Astrocyte of the spinal cord (primary cell): Measurements from ENCODE around the gene MEP1B.
A peak's percentile ranks its signal among the peaks of the same experiment; 100 is the strongest.
"Not testable (repeated sequence)": the region's sequence is repeated elsewhere in the genome, so short reads cannot be mapped to it uniquely, and the experiment has no call there.

ENCODE experiments used
- DNase-seq: peaks from one replicate; pipeline ENCODE4 v3.0.0; 2011; ENCODE audit warnings: low read depth, low spot score
- H3K4me3 ChIP-seq: 2 replicates; pipeline ENCODE4 v1.5.1; 2011; ENCODE audit warnings: low read depth, mild to moderate bottlenecking, low read length, moderate library complexity
- CTCF ChIP-seq: IDR thresholded peaks from 2 replicates; pipeline ENCODE4 v1.5.1; 2012; ENCODE audit warnings: low read depth, mild to moderate bottlenecking, low read length, inconsistent platforms
- in situ Hi-C: cut with HindIII; loops from 2 replicates; pipeline ENCODE4 v1.10.0; 2017; ENCODE audit warnings: low sequenced_read_pairs

MEP1B gene

GRCh38 chr18:32189790-32190189, at the start of gene MEP1B:
Gene MEP1B (plus strand): TSS chr18:32190039. CDS start chr18:32190071, 32 bp downstream.
- TF ChIP-seq CTCF, result no peak
- in situ Hi-C loops, result no loop called here
- no peak for DNase-seq
- no peak within 1 kb of the TSS for H3K4me3 ChIP-seq

- H3K4me3 ChIP-seq, result no peak overlapping the region
- in situ Hi-C loops, result no loop called here
- DNase-seq, result no peak
- no peak for TF ChIP-seq CTCF
Observed at GRCh38 chr18:32148185-32148870, 41.5 kb upstream of the MEP1B start.

- in situ Hi-C loops, result no loop called here
- no peak for TF ChIP-seq CTCF
Observed at GRCh38 chr18:32152705-32153448, 37.0 kb upstream of the MEP1B start.

GRCh38 chr18:32156855-32157254, 33.0 kb upstream of the MEP1B start:
- DNase-seq, result no peak
- H3K4me3 ChIP-seq, result no peak overlapping the region
- in situ Hi-C loops, result no loop called here
- TF ChIP-seq CTCF, result no peak

More at GRCh38 chr18:32152705-32153448, 37.0 kb upstream of the MEP1B start:
- H3K4me3 ChIP-seq, result no peak overlapping the region
- no peak for DNase-seq

GRCh38 chr18:32157580-32157979, 32.3 kb upstream of the MEP1B start:
- no peak overlapping the region for H3K4me3 ChIP-seq
- in situ Hi-C loops, result no loop called here
- TF ChIP-seq CTCF, result no peak
- DNase-seq, result no peak

GRCh38 chr18:32158108-32158624, 31.7 kb upstream of the MEP1B start:
- no peak overlapping the region for H3K4me3 ChIP-seq
- in situ Hi-C loops, result no loop called here
- peak; percentile 90 for DNase-seq
- TF ChIP-seq CTCF, result peak; percentile 82

- in situ Hi-C loops, DNase-seq, H3K4me3 ChIP-seq: not testable (repeated sequence)
Observed at GRCh38 chr18:32158631-32159030, 31.2 kb upstream of the MEP1B start.
